ENCODE results near the gene ASXL2.

Gene ASXL2

GRCh38 chr2:25797620-25798488, 80.4 kb downstream of the ASXL2 start:
- DNase-seq = no peak

DNA sequence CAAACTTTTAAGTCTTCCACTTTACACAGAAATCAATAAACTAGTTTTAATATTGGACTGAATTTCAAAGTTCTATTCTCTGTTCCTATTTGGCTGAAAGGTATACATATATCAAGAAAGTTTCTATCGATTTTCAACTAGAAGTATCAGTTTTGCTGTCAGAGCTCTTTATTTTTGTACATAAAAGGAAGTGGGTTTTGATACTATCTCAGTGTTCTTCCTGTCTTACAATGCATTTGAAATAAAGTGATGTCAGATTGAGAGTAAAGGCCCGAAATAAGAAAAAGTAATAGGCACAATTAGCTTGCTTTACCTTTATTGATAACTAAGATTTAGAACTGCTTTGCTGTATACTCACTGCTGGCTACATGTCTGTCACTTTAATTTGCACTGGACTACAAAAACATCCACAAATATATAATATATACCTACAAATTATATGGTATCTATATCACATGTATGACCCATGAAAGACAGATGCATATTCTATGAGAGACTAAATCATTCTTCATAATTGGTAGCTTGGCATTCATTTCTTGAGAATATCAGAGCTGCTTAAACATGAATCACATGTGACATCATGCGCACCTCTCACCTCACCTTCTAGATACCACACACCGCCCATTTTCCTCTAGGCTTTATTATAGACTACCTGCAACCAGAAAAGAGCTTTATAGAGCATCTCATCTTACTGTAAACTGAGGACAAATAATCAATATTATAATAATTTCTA, 83.6 kb downstream of the ASXL2 start:
- DNase-seq = no peak

DNA sequence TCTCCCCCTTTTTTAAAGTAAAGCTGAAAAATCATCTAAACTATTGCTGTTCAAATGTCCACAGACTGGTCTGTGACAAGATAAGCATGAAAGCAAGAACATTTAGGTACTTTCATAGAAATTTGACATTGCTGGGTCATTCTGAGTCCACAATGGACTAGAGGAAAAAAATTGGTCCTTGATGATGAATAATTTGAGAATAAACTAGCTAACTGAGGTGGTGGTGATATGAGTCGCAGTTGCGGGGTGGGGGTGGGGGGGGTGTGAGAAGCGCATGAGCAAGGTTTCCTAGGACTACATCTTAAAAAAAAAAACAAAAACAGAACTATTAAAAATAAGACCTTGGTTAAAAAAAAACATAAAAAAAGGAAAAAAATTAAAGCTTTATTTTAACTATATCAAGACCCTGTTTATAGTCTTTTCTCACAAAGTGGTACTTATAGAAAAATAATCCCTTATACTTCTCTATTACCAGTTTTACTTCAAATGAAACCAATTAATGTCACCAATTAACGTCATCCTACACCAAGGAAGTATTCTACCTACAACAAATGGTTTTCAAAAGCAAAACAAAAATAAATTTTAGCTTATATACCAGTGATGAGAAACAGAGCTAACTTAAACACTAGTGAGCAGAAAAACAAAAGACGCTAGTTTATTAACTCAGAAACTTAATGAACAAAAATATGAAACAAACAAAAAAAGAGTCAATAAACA, 88.1 kb downstream of the ASXL2 start:
- no peak for DNase-seq

- DNase-seq = no peak
Observed at GRCh38 chr2:25788457-25788856, 89.8 kb downstream of the ASXL2 start.

DNA sequence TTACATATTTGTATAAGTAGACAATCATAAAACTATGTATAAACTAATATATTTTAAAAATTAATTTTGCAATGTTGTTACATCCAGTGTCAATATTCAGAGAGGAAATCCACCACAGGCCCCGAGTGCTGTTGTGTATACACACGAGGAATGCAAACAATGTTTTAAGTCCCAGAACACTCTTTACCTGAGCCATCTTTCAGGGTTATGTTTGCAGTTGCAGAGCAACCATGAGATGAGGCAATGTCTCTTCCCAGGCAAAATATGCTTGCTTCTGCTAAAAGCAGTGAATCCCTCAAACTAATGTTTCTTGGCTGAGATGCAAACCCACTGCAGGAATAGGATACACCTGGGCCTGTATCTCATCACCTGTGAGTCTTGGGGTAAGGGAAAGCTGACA, 91.3 kb downstream of the ASXL2 start:
- DNase-seq = no peak

GRCh38 chr2:25784404-25784803, 93.9 kb downstream of the ASXL2 start:
- DNase-seq = no peak

- no peak for DNase-seq
Observed at GRCh38 chr2:25777077-25777476, 101.2 kb downstream of the ASXL2 start.

DNA sequence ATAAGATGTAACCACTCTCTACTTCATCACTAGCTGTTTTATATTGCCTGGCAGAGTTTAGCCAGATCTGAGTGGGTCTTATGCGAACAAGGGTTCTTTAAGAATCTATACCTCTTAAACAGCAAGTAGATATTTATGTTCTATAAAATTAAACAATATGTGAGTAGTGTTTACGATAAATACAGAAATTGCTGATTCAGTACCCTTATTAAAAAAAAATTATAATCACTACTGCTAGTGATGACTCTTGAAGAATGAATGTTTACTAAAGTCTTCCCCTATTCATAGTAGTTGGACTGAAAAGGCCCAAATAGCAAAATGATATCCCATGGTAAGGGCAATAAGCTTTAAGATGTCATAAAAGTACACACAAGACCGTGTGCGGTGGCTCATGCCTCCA, 106.2 kb downstream of the ASXL2 start:
- no peak for DNase-seq

DNA sequence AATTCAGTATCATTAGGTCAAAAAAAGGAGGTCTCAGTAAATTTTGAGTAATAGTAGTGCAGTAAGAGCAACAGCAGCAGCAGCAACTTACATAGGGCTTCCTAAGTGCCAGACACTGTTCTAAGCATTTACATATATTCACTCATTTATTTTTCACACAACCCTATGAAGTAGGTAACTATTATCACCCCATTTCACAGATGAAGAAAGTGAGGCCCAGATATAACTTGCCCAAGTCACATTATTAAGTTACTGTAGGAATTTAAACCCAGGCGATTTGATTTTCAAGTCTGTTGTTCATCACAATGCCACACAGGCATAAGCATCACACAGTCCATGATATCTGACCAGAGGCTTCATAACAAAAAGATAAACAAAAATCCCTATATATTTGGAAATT, 114.7 kb downstream of the ASXL2 start:
- no peak for DNase-seq

GRCh38 chr2:25760297-25760696, 118.0 kb downstream of the ASXL2 start:
- no peak for DNase-seq

- DNase-seq = no peak
Observed at GRCh38 chr2:25758348-25758747, 119.9 kb downstream of the ASXL2 start.

- DNase-seq = no peak
Observed at GRCh38 chr2:25757906-25758305, 120.4 kb downstream of the ASXL2 start.

GRCh38 chr2:25756536-25756935, 121.8 kb downstream of the ASXL2 start:
- no peak for DNase-seq

- no peak for DNase-seq
Observed at GRCh38 chr2:25749676-25750075, 128.6 kb downstream of the ASXL2 start.

GRCh38 chr2:25744055-25744454, 134.2 kb downstream of the ASXL2 start:
- DNase-seq = no peak

- DNase-seq = no peak
Observed at GRCh38 chr2:25743132-25743830, 135.0 kb downstream of the ASXL2 start.

DNA sequence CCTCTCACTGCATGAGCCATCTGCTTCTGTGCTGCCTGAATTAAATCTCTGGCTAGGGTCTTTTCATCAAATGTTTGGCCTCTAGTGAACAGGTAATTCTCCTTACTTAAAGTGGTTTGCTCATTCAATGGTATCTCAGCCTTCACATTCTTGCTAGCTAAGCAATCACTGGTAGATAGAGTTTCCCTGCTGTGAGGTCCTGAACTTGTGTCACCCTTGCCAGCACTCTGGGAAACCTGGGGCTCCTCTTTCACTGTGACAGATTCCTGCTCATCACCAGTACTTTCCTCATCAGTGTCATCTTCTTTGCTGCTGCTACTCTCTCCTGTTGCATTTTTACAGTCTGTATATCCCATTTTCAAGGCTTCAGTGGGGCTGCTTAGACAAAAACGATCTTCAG, 135.8 kb downstream of the ASXL2 start:
- no peak for DNase-seq

- DNase-seq = no peak
Observed at GRCh38 chr2:25740810-25741381, 137.4 kb downstream of the ASXL2 start.

GRCh38 chr2:25738383-25739343, 139.6 kb downstream of the ASXL2 start:
- DNase-seq = no peak

GRCh38 chr2:25736899-25737515, 141.3 kb downstream of the ASXL2 start:
- no peak for DNase-seq

GRCh38 chr2:25735835-25736234, 142.5 kb downstream of the ASXL2 start:
- no peak for DNase-seq
